Middle frontal gyrus (tissue), 1 donor: ENCODE results near the gene TRIML2.
"Not testable (repeated sequence)": the region's sequence is repeated elsewhere in the genome, so short reads cannot be mapped to it uniquely, and the experiment has no call there.

ENCODE experiments used
- DNase-seq: peaks from one replicate; pipeline ENCODE4 v3.0.0-alpha.2; 2015; ENCODE audit warnings: low spot score; ENCODE audit errors: extremely low spot score

The TRIML2 gene

DNA sequence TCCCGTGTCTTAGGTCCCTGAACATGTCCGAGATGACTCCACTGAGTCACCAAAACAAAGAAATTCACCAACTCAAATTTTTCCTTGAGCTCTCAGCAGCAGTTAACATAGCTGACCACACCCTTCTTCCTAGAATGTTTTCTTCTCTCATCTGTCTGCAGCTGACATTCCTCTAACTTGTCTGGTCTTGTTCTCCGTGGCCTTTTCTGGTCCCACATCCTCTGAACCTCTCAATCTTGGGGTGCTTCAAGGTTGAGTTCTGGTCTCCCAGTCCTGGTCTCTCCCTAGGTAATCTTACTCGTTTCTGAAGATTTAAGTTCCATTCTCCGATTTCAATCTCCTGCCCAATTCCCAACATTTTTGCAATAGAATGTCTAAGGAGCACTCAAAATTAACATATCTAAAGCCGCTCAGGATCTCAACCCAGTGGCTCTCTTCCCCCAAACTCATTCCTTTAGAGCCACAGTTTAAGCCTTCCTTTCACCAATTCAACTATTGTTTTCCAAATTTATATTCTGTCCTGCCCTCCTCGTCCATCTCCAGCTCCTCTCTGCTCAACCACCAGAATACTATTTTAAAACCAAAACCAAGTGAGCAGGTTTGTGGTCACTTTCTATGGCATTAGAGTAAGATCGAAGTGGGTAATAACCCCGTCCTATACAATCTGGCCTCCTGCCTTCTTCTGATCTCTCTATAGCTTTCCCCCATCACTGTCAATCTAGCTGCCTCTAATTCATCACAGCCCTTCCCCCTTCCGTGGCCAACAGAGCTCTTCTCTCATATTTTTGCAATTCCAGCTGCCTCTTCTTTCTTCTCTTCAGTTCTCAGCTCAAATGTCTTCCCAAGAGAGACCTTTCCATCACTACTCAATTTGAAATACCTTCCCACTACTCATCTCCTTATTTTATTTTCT lies 1.2 kb downstream of the TRIML2 start:
- DNase-seq: no peak

DNA sequence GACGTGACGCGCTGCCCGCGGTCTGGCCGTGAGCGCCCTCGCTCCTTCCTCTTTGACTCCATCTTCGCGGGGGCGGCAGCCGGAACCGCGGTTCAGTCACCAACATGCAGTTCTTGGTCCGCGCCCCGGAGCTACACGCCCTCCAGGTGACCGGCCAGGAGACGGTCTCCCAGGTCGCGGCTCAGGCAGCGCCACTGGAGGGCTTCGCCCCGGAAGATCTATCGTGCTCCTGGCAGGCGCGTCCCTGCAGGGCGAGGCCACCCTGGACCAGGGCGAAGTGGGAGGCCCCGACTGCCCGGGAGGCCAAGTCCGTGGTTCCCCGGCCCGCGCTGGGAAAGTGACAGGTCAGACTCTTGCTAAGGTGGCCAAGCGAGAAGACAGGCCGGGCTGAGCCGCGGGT lies 2.9 kb downstream of the TRIML2 start:
- no peak for DNase-seq

DNA sequence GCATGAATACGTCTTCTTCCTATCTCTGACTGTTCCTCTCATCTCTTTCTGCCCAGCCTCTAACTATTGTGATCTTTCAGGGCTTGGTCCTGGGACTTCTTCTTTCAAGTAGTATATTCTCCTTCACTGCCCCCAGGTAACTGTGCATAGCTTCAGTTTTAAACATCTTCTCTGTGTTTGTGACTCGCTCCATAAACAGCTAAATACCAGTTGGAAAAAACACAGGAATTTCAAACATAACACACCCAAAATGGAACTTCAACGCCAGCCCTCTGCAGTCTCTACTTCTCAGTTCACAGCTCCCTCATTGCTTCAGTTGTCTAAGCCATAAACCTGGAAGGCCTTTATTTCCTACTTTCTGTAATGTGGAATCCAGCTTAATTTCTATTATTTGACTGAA lies 16.6 kb downstream of the TRIML2 start:
- no peak for DNase-seq

DNA sequence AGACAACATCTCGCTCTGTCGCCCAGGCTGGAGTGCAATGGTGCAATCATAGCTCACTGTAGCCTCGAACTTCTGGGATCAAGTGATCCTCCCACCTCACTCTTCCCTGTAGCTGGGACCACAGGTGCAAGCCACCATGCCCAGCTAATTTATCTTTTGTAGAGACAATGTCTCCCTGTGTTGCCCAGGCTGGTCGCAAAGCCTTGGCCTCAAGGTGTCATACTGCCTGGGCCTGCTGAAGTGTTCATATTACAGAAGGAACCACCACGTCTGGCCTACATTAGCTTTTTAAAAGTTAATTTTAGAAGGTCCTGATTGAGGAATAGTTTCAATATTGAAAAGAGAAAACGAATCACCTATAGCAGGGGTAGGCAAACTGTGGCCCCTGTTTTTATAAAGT lies 22.5 kb downstream of the TRIML2 start:
- DNase-seq: no peak

DNA sequence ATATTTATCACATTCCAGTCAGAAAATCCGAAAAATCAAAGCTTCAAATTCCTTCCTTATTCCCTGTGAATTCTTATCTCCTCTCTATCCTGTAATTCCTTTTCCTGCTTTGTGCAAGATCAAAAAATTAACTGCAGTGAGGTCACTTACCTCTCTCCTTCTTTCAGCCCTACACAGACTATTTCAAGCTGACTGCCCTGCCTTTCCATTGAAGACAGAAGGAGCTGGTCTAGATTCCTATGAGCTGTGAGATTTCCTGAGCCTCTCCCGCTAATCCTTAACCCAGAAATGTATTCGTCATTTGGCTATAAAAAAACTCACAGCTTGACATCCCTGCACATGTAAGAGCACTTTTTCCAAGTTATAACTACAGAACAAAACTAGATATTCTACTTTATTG lies 26.6 kb downstream of the TRIML2 start:
- DNase-seq: no peak

DNA sequence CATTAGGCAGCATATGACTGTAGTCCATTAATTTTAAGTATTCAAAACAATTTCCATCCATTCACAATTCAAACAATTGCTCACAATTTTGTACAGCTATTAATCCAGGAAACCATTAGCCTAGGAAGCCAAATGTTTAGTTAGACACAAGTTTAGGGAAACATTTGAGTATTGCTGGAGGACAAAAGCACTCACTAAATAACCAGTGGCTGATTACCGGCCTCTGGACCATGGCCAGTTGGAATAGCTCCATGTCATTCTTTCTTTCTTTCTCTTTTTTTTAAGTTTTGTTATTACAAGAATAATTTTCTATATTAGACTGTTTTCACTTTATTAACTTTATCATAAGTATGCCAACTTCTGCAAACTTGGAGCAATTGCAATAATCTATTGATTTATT lies 31.3 kb downstream of the TRIML2 start:
- no peak for DNase-seq

DNA sequence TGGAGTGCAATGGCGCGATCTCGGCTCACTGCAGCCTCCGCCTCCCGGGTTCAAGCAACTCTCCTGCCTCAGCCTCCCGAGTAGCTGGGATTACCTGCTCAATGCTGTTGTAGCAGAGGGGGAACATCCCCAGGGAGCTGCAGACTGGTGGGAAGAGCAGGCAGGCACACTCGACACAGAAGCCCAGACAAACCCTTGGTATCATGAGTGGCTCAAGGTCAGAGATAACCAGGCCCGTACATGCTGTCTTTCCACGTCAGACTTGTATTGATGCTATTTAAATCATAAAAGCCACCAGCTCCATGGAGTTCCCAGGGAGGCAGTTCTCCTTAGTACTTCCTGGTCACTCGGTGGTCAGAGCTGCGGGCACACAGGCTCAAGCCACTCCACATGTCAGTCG lies 33.2 kb downstream of the TRIML2 start:
- no peak for DNase-seq

DNA sequence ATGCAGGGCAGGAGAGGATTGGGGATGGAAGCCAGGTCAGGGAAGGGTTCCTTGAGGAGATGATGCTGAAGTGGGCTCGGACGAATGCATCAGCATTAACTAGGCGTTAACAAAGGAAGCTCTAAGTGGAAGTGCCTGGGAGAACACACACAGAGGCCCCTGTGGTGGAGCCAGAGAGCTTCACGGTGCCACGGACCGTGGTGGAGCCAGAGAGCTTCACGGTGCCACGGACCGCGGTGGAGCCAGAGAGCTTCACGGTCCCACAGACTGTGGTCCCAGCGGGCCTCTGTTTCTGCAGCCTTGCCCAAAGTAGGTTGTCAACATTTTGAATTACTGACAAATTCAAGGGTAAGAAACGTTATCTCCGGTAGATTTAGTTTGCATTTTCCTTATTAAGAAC lies 48.3 kb downstream of the TRIML2 start:
- DNase-seq: no peak

DNA sequence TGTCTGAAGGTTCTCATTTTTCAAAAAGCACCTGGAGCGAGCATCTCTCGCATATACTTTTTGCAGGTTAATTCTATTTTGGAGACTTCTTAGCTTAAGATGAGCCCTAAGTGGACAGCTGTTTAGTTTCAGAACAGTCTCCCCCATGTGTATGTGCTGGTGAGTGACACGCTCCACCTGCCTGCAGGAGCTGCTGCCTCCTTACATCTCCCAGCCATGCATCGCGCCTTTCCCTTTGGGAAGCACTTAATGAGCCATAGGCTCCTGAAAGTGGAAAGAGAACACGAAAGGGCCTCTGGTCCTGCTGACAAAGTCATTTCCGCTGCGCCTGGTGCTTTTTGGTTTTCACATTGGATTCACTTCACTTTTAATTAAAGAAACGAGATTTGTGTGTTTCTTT lies 56.1 kb downstream of the TRIML2 start:
- no peak for DNase-seq

DNA sequence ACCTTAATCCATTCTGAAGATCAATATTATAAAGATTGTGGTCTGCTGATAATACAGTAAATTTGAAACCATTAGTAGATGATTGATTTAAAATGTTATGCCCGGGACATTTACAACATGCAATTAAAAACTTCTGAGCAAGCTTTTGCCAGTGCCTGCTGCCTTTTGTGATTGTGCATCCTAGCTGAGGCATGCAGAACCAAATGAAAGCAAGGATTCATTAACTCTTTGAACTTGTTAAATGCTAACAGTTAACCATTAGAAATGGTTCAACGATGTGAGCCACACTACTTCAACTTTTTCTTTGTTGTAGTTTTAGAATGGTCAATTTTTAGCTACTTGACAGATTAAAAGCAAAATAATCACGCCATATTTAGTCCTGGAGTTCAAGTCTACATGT lies 62.7 kb downstream of the TRIML2 start:
- DNase-seq: no peak

DNA sequence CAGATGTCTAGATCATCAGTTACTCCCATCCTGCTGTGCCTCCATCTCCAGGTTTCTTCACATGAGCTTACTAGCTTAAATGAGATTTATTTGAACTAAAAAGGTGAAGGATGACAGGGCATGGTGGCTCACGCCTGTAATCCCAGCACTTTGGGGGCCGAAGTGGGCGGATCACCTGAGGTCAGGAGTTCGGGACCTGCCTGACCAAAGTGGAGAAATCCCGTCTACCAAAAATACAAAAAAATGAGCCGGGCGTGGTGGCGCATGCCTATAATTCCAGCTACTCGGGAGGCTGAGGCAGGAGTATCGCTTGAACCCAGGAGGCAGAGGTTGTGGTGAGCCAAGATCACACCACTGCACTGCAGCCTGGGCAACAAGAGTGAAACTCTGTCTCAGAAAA lies 63.9 kb downstream of the TRIML2 start:
- not testable (repeated sequence) for DNase-seq

DNA sequence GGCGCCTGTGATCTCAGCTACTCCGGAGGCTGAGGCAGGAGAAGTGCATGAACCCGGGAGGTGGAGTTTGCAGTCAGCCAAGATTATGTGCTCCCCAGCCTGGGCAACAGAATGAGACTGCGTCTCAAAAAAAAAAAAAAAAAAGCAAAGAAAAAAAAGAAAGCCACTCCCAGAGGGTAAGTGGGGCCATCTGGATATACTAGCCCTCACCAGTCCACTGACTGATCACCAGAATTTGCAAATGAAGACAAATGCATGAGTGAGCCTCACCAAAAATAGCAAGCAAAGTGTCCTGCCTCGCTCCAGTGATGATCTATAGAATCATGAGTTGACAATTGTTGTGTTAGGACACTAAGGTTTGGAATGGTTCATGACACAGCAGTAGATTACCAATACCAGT lies 66.2 kb downstream of the TRIML2 start:
- no peak for DNase-seq

DNA sequence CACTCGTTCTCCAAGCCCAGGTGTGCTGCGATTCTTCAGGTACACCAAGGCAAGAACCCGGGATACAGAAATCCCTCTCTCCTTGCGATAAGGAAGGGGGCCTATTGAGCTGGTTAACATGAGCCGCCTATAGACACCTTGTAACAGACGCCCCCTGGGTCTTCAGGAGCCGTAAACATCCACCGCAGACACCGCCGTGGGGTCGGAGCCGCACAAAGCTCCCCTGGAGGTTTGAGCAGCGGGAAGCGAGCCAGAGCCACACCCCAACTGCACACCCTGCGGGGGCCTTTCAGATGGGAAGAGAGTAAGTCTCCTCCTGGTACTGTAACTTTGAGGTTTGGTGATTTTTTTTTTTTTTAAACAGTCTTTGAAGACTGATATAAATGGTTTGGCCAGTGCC lies 67.2 kb downstream of the TRIML2 start:
- no peak for DNase-seq

DNA sequence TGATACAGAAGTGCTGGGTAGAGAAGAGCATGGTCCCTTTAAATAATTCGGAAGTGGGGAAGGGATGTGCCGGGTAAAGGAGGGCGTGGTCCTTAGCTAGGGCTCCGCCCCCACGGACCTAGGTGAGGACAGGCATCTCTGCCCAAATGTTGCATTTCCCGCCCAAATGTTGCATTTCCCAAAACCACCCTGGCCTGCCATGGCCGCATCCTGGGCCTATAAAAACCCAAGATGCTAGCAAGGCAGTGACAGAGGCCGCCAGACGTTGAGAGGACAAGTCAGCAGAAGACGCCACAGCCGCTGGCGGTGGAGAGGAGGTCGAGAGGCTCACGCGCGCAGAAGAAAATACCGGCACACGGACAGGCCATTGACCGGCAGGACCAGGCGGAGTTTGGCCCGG lies 67.7 kb downstream of the TRIML2 start:
- DNase-seq: no peak
